Peyer's patch (tissue), 4 donors: Measurements from ENCODE around the gene SFXN1.

Experiments
- CTCF ChIP-seq, 6 experiments: fragments of 450-650 bp in 4 of 6; fragments of 200-600 bp in 2 of 6; sonication (generic) in 1 of 6; IDR thresholded peaks; one replicate each; pipeline ENCODE4 v1.5.1; 2017 to 2019; ENCODE audit warnings: antibody characterized with exemption in 6 of 6, mild to moderate bottlenecking in 3 of 6, moderate library complexity in 1 of 6
- POLR2A ChIP-seq, 2 donors: fragments of 450-650 bp; IDR thresholded peaks; one replicate each; pipeline ENCODE4 v1.5.1; 2017; ENCODE audit warnings: antibody characterized with exemption in 2 of 2, mild to moderate bottlenecking in 2 of 2, moderate library complexity in 2 of 2

GRCh38 chr5:175561085-175561484 lies 82.7 kb downstream of the SFXN1 start:
- no peak for TF ChIP-seq CTCF (IDR thresholded peaks at IDR 0.05)
- no peak for TF ChIP-seq POLR2A (IDR thresholded peaks at IDR 0.05)
